ENCODE measurements around the gene SNCAIP.

Gene SNCAIP

GRCh38 chr5:122401976-122402725 is 90.1 kb downstream of the SNCAIP start:
- DNase-seq = no peak

GRCh38 chr5:122402955-122403685 is 91.1 kb downstream of the SNCAIP start:
- no peak for DNase-seq

- DNase-seq = no peak
Observed at GRCh38 chr5:122404018-122404417, 92.0 kb downstream of the SNCAIP start.

- no peak for DNase-seq
Observed at GRCh38 chr5:122404653-122405362, 92.8 kb downstream of the SNCAIP start.

- no peak for DNase-seq
Observed at GRCh38 chr5:122405751-122406150, 93.7 kb downstream of the SNCAIP start.

GRCh38 chr5:122406181-122406580 is 94.1 kb downstream of the SNCAIP start:
- DNase-seq = no peak

- no peak for DNase-seq
Observed at GRCh38 chr5:122408592-122409224, 96.7 kb downstream of the SNCAIP start.

GRCh38 chr5:122412966-122413365 is 100.9 kb downstream of the SNCAIP start:
- no peak for DNase-seq

GRCh38 chr5:122413722-122414121 is 101.7 kb downstream of the SNCAIP start:
- no peak for DNase-seq

GRCh38 chr5:122415030-122415800 is 103.2 kb downstream of the SNCAIP start:
- DNase-seq = no peak

- DNase-seq = no peak
Observed at GRCh38 chr5:122415801-122416120, 103.7 kb downstream of the SNCAIP start.

- DNase-seq = no peak
Observed at GRCh38 chr5:122419142-122419894, 107.3 kb downstream of the SNCAIP start.

- DNase-seq = no peak
Observed at GRCh38 chr5:122420091-122420490, 108.1 kb downstream of the SNCAIP start.

- DNase-seq = no peak
Observed at GRCh38 chr5:122420537-122421236, 108.7 kb downstream of the SNCAIP start.

- no peak for DNase-seq
Observed at GRCh38 chr5:122421374-122422079, 109.5 kb downstream of the SNCAIP start.

- no peak for DNase-seq
Observed at GRCh38 chr5:122423221-122423620, 111.2 kb downstream of the SNCAIP start.

GRCh38 chr5:122424132-122424531 is 112.1 kb downstream of the SNCAIP start:
- no peak for DNase-seq

- no peak for DNase-seq
Observed at GRCh38 chr5:122426301-122426700, 114.3 kb downstream of the SNCAIP start.

- DNase-seq = no peak
Observed at GRCh38 chr5:122427621-122428020, 115.6 kb downstream of the SNCAIP start.

- DNase-seq = no peak
Observed at GRCh38 chr5:122429545-122430318, 117.7 kb downstream of the SNCAIP start.

Data from CD4-positive, alpha-beta T cell treated with Interleukin-17A for 4 hours (primary cell).